Endothelial cell of umbilical vein (primary cell): Measurements from ENCODE around the gene DOCK4.

Experiments
- CTCF ChIP-seq, 2 donors: IDR thresholded peaks; 1 replicate in 1 of 2; 2 replicates in 1 of 2; pipeline ENCODE4 v1.5.1; 2011; ENCODE audit warnings: low read length in 2 of 2, mild to moderate bottlenecking in 2 of 2, moderate library complexity in 2 of 2, control low read depth in 1 of 2, inconsistent platforms in 1 of 2, low read depth in 1 of 2; ENCODE audit not compliant: insufficient read depth in 1 of 2; ENCODE audit errors: extremely low read depth in 1 of 2
- EZH2 ChIP-seq: IDR thresholded peaks from 2 replicates; pipeline ENCODE4 v1.6.1; 2012; ENCODE audit warnings: borderline replicate concordance, low read depth, mild to moderate bottlenecking, moderate library complexity, low read length, inconsistent platforms; ENCODE audit not compliant: severe bottlenecking
- JUN ChIP-seq: IDR thresholded peaks from 2 replicates; pipeline ENCODE4 v1.6.1; 2011; ENCODE audit warnings: borderline replicate concordance, low read depth; ENCODE audit not compliant: insufficient read length, insufficient read depth
- MYC ChIP-seq: IDR thresholded peaks from one replicate; pipeline ENCODE4 v1.6.1; 2011; ENCODE audit warnings: mild to moderate bottlenecking, low read depth, low read length
- POLR2A ChIP-seq: IDR thresholded peaks from 2 replicates; pipeline ENCODE4 v1.6.1; 2012; ENCODE audit warnings: low read depth, mild to moderate bottlenecking, control low read depth, low read length

GRCh38 chr7:112113913-112114575 is 92.2 kb downstream of the DOCK4 start:
- TF ChIP-seq CTCF (IDR thresholded peaks at IDR 0.05; ENCODE audit: extremely low read depth in 1 of 2, insufficient read depth in 1 of 2, low read depth in 1 of 2, low read length in 2 of 2) (no peak), POLR2A (no peak), EZH2 (no peak), JUN (no peak), MYC (no peak)
